Measurements from ENCODE around the gene MGAT5B.

The MGAT5B gene

GRCh38 chr17:76983075-76983775 is 115.0 kb downstream of the MGAT5B start:
- peak in 26 of 42 donors; percentile 17 to 75 (median 45) for DNase-seq
- intact Hi-C loops (cut with DNase I), result no loop called here

GRCh38 chr17:76986365-76986764 is 118.2 kb downstream of the MGAT5B start:
- DNase-seq, result no peak
- intact Hi-C loops (cut with DNase I), result no loop called here

- DNase-seq, result no peak
- intact Hi-C loops (cut with DNase I), result no loop called here
These were observed 119.4 kb downstream of the MGAT5B start for GRCh38 chr17:76987486-76988093.

- DNase-seq, result no peak
- intact Hi-C loops (cut with DNase I), result no loop called here
These were observed 120.6 kb downstream of the MGAT5B start for GRCh38 chr17:76988796-76989195.

GRCh38 chr17:76989519-76989918 is 121.3 kb downstream of the MGAT5B start:
- no peak for DNase-seq
- intact Hi-C loops (cut with DNase I), result no loop called here

GRCh38 chr17:76992891-76993290 is 124.7 kb downstream of the MGAT5B start:
- intact Hi-C loops (cut with DNase I), result no loop called here
- DNase-seq, result no peak

- intact Hi-C loops (cut with DNase I), result no loop called here
- no peak for DNase-seq
These were observed 125.4 kb downstream of the MGAT5B start for GRCh38 chr17:76993651-76994050.

- no peak for DNase-seq
- intact Hi-C loops (cut with DNase I), result no loop called here
These were observed 126.0 kb downstream of the MGAT5B start for GRCh38 chr17:76994237-76994637.

GRCh38 chr17:76995387-76996105 is 127.3 kb downstream of the MGAT5B start:
- DNase-seq, result no peak
- intact Hi-C loops (cut with DNase I), result no loop called here

- no peak for DNase-seq
- intact Hi-C loops (cut with DNase I), result no loop called here
These were observed 128.8 kb downstream of the MGAT5B start for GRCh38 chr17:76996741-76997694.

- intact Hi-C loops (cut with DNase I), result no loop called here
- DNase-seq, result no peak
These were observed 129.9 kb downstream of the MGAT5B start for GRCh38 chr17:76997981-76998531.

- DNase-seq, result no peak
These were observed 130.6 kb downstream of the MGAT5B start for GRCh38 chr17:76998839-76999238.

More at GRCh38 chr17:76998839-76999238, 130.6 kb downstream of the MGAT5B start:
- intact Hi-C loops (cut with DNase I), result no loop called here
